CD14-positive monocyte (primary cell): ENCODE measurements around the gene C17orf113. TPM values are rescaled to one million over a fixed set of nuclear protein-coding genes. Genes with fewer than 3 reads are reported as not detected.
A peak's percentile ranks its signal among the peaks of the same experiment; 100 is the strongest.

Experiments used
- DNase-seq, 3 donors: peaks; one replicate each; pipeline ENCODE4 v3.0.0-alpha.2; 2011 to 2022
- H2AFZ ChIP-seq: 2 replicates; pipeline ENCODE4 v1.6.0; 2012; ENCODE audit warnings: mild to moderate bottlenecking, low read depth, low read length, inconsistent platforms; ENCODE audit not compliant: insufficient read depth, poor library complexity, severe bottlenecking
- H3K27ac ChIP-seq, 2 donors: 1 replicate in 1 of 2; 2 replicates in 1 of 2; pipeline ENCODE4 v1.5.1; 2012 to 2013; ENCODE audit warnings: low read length in 2 of 2, control low read depth in 1 of 2, inconsistent platforms in 1 of 2, low read depth in 1 of 2, mild to moderate bottlenecking in 1 of 2
- H3K27me3 ChIP-seq, 2 donors: one replicate each; pipeline versions ENCODE4 v1.6.0 to v1.6.1; 2011 to 2013; ENCODE audit warnings: low read length in 2 of 2; ENCODE audit not compliant: control insufficient read depth in 2 of 2, insufficient read depth in 2 of 2
- H3K36me3 ChIP-seq, 2 donors: replicated peaks in 1 of 2; 1 replicate in 1 of 2; 2 replicates in 1 of 2; pipeline versions ENCODE4 v1.5.1 to v1.6.1; 2012 to 2013; ENCODE audit warnings: low read length in 2 of 2, control low read depth in 1 of 2, inconsistent platforms in 1 of 2, mild to moderate bottlenecking in 1 of 2; ENCODE audit not compliant: insufficient read depth in 2 of 2, control insufficient read depth in 1 of 2
- H3K4me1 ChIP-seq, 2 donors: 1 replicate in 1 of 2; 2 replicates in 1 of 2; pipeline versions ENCODE4 v1.5.1 to v1.6.1; 2012 to 2013; ENCODE audit warnings: low read length in 2 of 2, control low read depth in 1 of 2, inconsistent platforms in 1 of 2, mild to moderate bottlenecking in 1 of 2, moderate library complexity in 1 of 2; ENCODE audit not compliant: insufficient read depth in 2 of 2, control insufficient read depth in 1 of 2
- H3K4me2 ChIP-seq: replicated peaks from 2 replicates; pipeline ENCODE3; 2012; ENCODE audit warnings: low read length, moderate library complexity, mild to moderate bottlenecking; ENCODE audit not compliant: poor library complexity, severe bottlenecking; ENCODE audit errors: extremely low read depth
- H3K4me3 ChIP-seq, 3 experiments: fragments of 200-600 bp in 1 of 3; sonication (generic) in 1 of 3; replicated peaks in 1 of 3; 1 replicate in 2 of 3; 2 replicates in 1 of 3; pipeline ENCODE4 v1.5.1; 2011 to 2013; ENCODE audit warnings: low read length in 3 of 3, mild to moderate bottlenecking in 3 of 3, control low read depth in 2 of 3, low read depth in 2 of 3, inconsistent platforms in 1 of 3, moderate library complexity in 1 of 3
- H3K79me2 ChIP-seq: 2 replicates; pipeline ENCODE4 v1.6.0; 2012; ENCODE audit warnings: mild to moderate bottlenecking, control low read depth, inconsistent platforms, low read length, moderate library complexity; ENCODE audit not compliant: insufficient read depth
- H3K9ac ChIP-seq: 2 replicates; pipeline ENCODE4 v1.6.0; 2017; ENCODE audit warnings: low read length, mild to moderate bottlenecking; ENCODE audit not compliant: insufficient read depth, poor library complexity, severe bottlenecking
- H3K9me3 ChIP-seq, 2 donors: replicated peaks in 1 of 2; 1 replicate in 1 of 2; 2 replicates in 1 of 2; pipeline versions ENCODE4 v1.5.1 to v1.6.1; 2012 to 2013; ENCODE audit warnings: low read length in 2 of 2, control low read depth in 1 of 2; ENCODE audit not compliant: control insufficient read depth in 1 of 2, insufficient read depth in 1 of 2
- H4K20me1 ChIP-seq: 2 replicates; pipeline ENCODE4 v1.6.0; 2012; ENCODE audit warnings: mild to moderate bottlenecking, low read length, control low read depth, moderate library complexity; ENCODE audit not compliant: insufficient read depth
- H3K27ac Mint-ChIP-seq, 7 donors: one replicate each; pipeline ENCODE4 v1.8.0; 2020; ENCODE audit warnings: mild to moderate bottlenecking in 7 of 7, mixed read lengths in 7 of 7, moderate library complexity in 6 of 7, inconsistent platforms in 2 of 7
- H3K27me3 Mint-ChIP-seq, 3 donors: one replicate each; pipeline ENCODE4 v1.8.0; 2021 to 2022; ENCODE audit warnings: low read depth in 3 of 3, mild to moderate bottlenecking in 3 of 3, mixed read lengths in 3 of 3, moderate library complexity in 3 of 3, inconsistent platforms in 1 of 3
- H3K36me3 Mint-ChIP-seq, 2 donors: one replicate each; pipeline ENCODE4 v1.8.0; 2020; ENCODE audit warnings: mixed read lengths in 2 of 2, inconsistent platforms in 1 of 2, mild to moderate bottlenecking in 1 of 2
- H3K4me1 Mint-ChIP-seq: one replicate; pipeline ENCODE4 v1.8.0; 2020; ENCODE audit warnings: mild to moderate bottlenecking, mixed read lengths
- H3K4me3 Mint-ChIP-seq, 2 donors: one replicate each; pipeline ENCODE4 v1.8.0; 2020; ENCODE audit warnings: mild to moderate bottlenecking in 2 of 2, mixed read lengths in 2 of 2, moderate library complexity in 1 of 2
- H3K9me3 Mint-ChIP-seq, 7 donors: one replicate each; pipeline ENCODE4 v1.8.0; 2020 to 2022; ENCODE audit warnings: mixed read lengths in 7 of 7, mild to moderate bottlenecking in 6 of 7, moderate library complexity in 6 of 7, inconsistent platforms in 2 of 7
- CTCF ChIP-seq: fragments of 200-600 bp; IDR thresholded peaks from one replicate; pipeline ENCODE4 v1.8.0; 2022; ENCODE audit warnings: antibody characterized with exemption, mild to moderate bottlenecking
- WGBS: methylation state at CpG from one replicate; pipeline ENCODE4 v1.1.5; 2013; ENCODE audit warnings: missing lambda C conversion rate; ENCODE audit not compliant: insufficient coverage; 5-methylcytosine and 5-hydroxymethylcytosine counted together
- intact Hi-C, 2 donors: fragments of 100-400 bp; cut with micrococcal nuclease; formaldehyde crosslinking; loops; one replicate each; pipeline versions ENCODE4 v1.15.0 to v1.15.1; 2023
- polyA plus RNA-seq, 3 donors: library from polyadenylated mRNA; depleted of rRNA in 1 of 3; unstranded in 2 of 3; stranded (reverse) in 1 of 3; fragments of 300-500 nt in 2 of 3; fragments of >200 nt in 1 of 3; fragmentation: Illumina TruSeq in 2 of 3; gene quantifications; 1 replicate in 2 of 3; 2 replicates in 1 of 3; pipeline ENCODE4 v1.2.3, GENCODE V29; 2012 to 2021

Gene C17orf113
- polyA plus RNA-seq, 3 donors = 0.20 to 0.52 (median 0.28) TPM

- intact Hi-C loops = no loop called here
- no peak overlapping the region for H3K4me2 ChIP-seq
- no peak overlapping the region for H2AFZ ChIP-seq
- no peaks in the 10 kb centered on the region for H3K36me3 Mint-ChIP-seq
- H3K4me1 Mint-ChIP-seq = peaks cover 6% of the 10 kb centered on the region
- H3K9ac ChIP-seq = no peak overlapping the region
- no peaks in the 10 kb centered on the region for H3K36me3 ChIP-seq
- DNase-seq = no peak
- H3K27me3 Mint-ChIP-seq = peaks cover 3 to 19% (median 6%) of the 10 kb centered on the region in 3 donors
- H3K4me1 ChIP-seq = peaks cover 3 to 10% of the 10 kb centered on the region in 2 donors
- H3K27ac ChIP-seq = no peak overlapping the region
- no peaks in the 10 kb centered on the region for H3K79me2 ChIP-seq
- peaks cover 0 to 5% of the 10 kb centered on the region in 2 donors for H3K27me3 ChIP-seq
- H3K27ac Mint-ChIP-seq = no peak overlapping the region
- H3K9me3 Mint-ChIP-seq = peaks cover 0 to 1% (median 0%) of the 10 kb centered on the region in 7 donors
- H3K9me3 ChIP-seq = no peaks in the 10 kb centered on the region
- no peak for TF ChIP-seq CTCF
- no peak overlapping the region for H3K4me3 Mint-ChIP-seq
- WGBS = 100% methylated on average over 8 of the region's 10 CpGs
- H3K4me3 ChIP-seq = no peak overlapping the region
- no peaks in the 10 kb centered on the region for H4K20me1 ChIP-seq
Measured at GRCh38 chr17:42040818-42041217, 9.6 kb downstream of the C17orf113 start.

DNA sequence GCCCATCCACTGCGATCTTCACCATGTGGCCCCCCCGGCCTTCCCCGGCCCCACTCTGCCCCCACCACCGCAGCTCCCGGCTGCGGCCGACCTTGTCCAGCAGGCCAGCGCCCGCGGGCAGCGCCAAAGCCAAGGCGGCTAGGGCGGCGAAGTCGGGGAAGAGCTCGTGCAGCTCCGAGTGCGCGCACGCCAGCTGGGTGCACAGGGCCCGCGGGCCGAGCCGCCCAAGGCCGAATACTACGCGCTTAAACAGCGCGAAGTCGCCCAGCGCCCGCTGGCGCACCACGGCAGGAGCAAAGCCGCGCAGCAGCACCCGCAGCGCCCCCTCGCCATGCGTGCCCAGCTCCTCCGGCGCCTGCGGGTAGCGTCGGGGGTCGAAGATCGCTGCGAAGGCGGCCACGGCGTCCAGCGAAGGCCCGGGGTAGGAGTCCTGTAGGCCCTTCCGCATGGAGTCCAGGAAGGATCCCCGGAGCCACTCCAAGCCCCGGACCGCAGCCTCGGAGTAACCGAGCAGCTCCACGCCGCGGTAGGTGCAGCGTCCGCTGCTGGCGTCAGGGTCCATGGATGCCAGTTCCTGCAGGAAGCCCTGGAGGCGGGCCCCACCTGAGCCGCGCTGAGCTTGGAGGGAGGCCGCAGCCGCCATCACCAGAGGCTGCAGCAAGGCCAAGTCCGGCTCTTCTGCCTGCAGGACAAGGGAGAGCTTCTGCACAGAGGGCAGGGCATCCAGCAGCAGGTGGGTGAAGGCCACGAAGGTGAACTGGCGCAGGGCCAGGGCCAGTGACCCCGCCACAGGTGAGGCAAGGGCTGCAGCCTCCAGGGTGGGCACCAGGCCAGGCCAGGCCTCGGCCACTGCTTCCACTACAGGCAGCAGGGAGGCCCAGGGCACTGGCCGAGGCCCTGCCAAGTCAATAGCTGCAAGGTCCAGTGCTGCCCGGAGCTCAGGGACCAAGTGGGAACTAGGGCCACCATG lies 10.3 kb downstream of the C17orf113 start:
- peak overlapping the region; percentile 58 for H3K4me2 ChIP-seq
- H3K4me3 ChIP-seq = peak overlapping the region in 1 of 3 experiments; percentile 55
- Mint-ChIP-seq H3K36me3 (no peaks in the 10 kb centered on the region), H3K27me3 (peaks cover 3 to 19% (median 5%) of the 10 kb centered on the region in 3 donors), H3K9me3 (peaks cover 0 to under 1% (median 0%) of the 10 kb centered on the region in 7 donors), H3K4me3 (peak overlapping the region; percentile 64 to 79), H3K27ac (no peak overlapping the region), H3K4me1 (peaks cover 6% of the 10 kb centered on the region)
- no peak overlapping the region for H3K27ac ChIP-seq
- H4K20me1 ChIP-seq = no peaks in the 10 kb centered on the region
- 37% methylated on average over 73 of the region's 77 CpGs for WGBS
- H3K4me1 ChIP-seq = peaks cover 3 to 10% of the 10 kb centered on the region in 2 donors
- H2AFZ ChIP-seq = peak overlapping the region; percentile 68
- H3K79me2 ChIP-seq = no peaks in the 10 kb centered on the region
- H3K9ac ChIP-seq = peak overlapping the region; percentile 49
- intact Hi-C loops = no loop called here
- H3K9me3 ChIP-seq = no peaks in the 10 kb centered on the region
- H3K27me3 ChIP-seq = peaks cover 0 to 5% of the 10 kb centered on the region in 2 donors
- TF ChIP-seq CTCF = no peak
- DNase-seq = no peak
- H3K36me3 ChIP-seq = no peaks in the 10 kb centered on the region
